IPS-11a (cell line): ENCODE results near the gene PCGF1.
A peak's percentile ranks its signal among the peaks of the same experiment; 100 is the strongest.

Source experiments
- H3K4me3 ChIP-seq: one replicate; pipeline ENCODE4 v1.5.1; 2013; ENCODE audit warnings: low read depth, low read length, control low read depth

PCGF1 gene

DNA sequence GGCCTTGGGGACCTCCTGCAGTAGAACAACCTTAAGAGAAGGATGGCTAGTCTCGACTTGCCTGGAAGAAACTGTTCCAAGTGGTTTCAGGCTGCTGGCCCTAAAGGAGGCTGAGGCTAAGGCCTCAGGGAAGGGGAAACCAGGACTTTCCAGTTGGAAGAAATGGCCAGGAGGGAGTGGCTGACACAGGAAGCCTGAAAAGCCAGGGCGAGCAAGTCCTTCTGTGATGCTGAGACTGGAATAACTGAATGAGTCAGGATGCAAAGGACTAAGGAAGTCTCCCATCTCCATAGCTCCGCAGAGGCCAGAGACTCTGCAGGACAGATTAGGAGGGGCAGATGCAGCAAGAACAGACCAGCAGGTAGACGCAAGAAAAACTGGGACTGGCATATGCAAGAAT, 29.6 kb upstream of the PCGF1 start:
- H3K4me3 ChIP-seq, result no peak overlapping the region

DNA sequence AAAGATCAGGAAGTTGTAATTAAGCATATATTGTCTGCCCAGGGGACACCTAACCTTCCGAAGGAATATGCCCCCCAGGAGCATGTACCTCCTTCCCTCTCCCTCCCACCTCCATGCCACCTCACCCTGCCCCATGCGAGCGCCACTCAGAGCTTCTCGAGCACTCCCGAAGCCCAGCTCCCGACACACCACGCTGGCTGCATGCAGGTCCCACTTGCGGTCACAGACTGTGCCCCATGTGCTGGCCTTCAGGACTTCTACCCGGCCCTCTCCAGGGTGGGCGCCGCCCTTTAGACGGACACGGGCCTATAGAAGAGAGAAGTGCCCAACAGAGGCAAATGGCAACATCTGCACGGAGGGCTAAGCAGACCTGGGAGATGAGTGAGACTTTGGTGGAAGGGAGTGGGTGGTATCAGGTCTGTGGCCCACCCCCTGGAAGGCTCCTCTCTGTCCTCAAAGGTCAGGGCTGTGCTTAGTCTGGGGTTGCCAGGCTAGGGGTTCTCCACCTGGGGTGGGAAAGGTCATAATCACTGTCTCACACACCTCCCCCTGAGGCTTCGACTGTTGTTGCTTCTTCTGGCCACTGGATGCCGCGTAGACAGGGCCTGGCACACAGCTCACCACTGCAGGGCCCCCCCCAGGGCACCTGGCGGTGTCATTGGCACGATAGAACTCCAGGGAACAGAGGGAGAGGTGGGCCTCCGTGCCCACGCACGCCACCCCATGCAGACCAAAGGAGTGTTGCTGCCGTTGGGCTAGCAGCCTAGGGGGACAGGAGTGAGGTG, 28.9 kb upstream of the PCGF1 start:
- no peak overlapping the region for H3K4me3 ChIP-seq

DNA sequence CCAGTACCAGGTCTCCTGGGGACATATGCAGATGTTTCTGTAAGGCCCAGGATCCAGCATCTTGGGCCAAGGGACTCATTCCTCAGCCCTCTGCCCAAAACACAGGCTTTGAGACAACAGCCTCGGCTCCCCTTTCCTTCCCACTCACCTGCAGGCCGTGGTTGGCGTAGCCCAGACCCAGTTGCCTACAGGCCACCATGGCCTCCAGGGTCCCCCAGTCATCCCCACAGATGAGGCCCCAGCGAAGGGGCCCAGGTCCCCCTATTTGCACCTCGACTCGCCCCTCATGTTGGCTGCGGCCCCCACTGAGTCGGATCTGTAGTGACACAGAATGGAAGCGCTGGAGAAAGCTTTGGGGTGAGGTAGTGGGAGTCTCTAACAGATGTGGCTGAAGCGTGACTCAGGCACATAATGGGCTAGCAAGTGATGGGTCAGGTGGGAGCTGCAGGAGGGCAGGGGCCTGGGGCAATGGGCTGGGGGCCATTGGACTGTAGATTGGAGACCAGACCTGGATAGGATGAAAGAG, 28.0 kb upstream of the PCGF1 start:
- H3K4me3 ChIP-seq, result no peak overlapping the region

DNA sequence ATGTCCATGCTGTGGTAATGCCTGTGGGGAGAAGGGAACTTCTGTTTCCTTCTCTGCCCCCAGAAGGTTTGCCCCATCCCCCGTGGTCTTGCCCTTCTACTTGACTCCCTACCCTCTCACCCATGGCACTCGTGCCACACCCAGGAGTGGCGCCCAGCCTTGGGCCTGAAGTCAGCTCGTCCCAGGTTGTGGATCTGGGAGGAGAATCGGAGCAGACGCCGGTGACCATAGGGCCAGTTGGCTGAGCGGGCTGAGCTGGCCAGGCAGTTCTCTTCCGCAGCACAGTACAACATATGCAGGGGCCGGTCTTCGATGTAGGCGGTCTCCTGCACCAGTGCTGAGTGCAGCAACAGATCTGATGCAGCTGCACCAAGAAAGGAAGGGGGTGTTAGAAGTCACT, 26.9 kb upstream of the PCGF1 start:
- H3K4me3 ChIP-seq, result no peak overlapping the region

DNA sequence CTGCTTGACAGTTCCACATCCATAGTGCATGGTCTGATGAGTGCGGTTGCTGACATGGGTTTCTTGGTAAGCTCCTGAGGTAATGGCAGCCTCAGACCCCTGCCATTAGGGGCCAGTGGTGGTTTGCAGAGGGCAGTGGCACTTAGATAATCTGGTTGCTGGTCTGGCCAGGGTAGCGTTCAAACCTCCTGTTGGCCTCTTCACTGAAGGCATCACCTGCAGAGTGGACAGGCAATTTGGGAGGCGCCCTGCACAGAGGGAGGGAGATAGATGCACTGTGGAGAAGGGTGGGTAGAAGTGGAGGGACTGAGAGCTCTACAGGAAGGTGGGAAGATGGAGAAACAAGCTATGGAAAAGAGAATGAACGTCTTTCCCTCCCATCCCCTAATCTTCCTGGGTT, 26.0 kb upstream of the PCGF1 start:
- no peak overlapping the region for H3K4me3 ChIP-seq

DNA sequence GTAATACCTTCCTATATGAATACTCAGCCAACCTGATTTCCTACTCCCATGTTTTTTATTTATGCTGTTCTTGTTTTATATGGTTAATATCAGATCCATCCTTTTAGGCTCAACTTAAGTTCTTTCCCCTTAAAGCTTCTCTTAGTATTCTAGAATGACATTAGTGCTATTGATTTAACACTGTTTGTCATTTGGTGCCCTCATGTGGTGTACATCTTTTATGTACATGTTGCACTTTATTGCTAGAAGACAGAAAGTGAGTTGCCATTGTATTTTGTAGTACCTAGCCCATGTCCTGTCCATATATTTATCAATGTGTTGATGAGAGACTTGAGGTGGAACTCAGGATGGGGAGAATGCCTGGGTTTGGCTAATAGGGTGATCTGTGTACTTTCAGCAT, 24.7 kb upstream of the PCGF1 start:
- H3K4me3 ChIP-seq, result no peak overlapping the region

DNA sequence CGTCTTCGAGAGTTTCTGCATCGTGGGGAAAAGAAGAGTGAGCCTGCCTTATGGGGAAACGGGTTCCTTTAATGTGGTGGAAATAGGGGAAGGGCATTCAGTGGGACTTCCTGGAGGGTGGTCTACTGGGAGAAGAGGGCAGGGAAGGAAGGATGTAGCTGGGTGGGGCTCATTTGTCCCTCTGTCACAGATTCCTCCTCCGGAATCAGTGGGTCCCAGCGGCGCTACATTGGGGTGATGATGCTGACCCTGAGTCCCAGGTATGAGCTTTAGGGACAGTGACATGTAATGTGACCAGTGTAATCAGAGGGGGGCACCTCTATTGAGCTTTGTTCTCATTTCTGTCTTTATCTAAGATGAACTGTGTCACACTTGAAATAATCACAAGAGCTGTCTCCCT, 24.2 kb upstream of the PCGF1 start:
- H3K4me3 ChIP-seq, result no peak overlapping the region

DNA sequence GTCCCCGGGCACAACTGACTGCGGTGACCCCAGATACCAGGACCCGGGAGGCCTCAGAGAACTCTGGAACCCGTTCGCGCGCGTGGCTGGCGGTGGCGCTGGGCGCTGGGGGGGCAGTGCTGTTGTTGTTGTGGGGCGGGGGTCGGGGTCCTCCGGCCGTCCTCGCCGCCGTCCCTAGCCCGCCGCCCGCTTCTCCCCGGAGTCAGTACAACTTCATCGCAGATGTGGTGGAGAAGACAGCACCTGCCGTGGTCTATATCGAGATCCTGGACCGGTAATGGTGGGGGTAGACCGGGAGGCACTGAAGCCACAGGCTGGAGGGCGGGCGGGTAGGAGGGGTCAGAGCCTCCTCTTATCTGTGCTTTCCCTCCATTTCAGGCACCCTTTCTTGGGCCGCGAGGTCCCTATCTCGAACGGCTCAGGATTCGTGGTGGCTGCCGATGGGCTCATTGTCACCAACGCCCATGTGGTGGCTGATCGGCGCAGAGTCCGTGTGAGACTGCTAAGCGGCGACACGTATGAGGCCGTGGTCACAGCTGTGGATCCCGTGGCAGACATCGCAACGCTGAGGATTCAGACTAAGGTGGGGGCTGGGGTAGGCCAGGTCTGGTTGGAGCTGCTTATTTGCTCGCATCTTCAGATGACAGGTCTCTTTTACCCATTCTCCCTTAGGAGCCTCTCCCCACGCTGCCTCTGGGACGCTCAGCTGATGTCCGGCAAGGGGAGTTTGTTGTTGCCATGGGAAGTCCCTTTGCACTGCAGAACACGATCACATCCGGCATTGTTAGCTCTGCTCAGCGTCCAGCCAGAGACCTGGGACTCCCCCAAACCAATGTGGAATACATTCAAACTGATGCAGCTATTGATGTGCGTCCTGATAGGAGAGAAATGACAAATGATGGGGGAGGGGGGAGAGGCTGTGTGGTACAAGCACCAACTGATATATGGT, 23.0 kb upstream of the PCGF1 start:
- H3K4me3 ChIP-seq, result peak overlapping the region; percentile 98

DNA sequence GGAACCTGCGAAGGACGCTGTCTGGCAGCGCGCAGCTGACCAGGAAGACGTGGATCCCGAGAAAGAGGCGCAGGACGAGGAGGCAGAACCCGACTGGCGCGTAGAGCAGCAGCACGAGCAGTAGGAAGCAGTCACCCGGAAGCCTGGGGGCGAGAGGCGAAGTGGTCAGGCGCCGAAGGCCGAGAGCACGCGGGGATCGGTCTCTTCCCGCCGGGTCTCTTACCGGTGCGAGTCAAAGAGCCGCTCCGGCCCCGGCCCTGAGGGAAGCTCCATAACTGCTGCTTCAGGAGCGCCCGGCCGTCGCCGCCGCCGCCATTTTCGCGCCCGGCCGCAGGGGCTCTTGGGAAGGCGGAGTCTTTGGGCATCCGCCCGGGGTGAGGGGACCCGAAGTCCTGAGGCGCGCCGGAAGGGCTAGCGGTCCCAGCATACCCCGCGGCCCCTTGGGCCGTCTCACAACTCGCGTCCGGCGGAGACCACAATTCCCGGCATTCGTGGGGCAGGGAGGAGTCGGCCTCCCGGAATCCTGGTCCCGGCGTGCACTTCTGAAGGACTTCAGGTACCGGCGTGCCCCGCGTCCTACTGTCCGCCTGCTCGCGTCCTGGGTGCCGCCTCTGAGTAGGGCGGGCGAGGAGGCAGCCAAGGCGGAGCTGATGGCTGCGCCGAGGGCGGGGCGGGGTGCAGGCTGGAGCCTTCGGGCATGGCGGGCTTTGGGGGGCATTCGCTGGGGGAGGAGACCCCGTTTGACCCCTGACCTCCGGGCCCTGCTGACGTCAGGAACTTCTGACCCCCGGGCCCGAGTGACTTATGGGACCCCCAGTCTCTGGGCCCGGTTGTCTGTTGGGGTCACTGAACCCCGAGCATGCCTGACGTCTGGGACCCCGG, 22.1 kb upstream of the PCGF1 start, which contains the start of the genes AUP1 and HTRA2:
TSS of gene AUP1 (minus strand) at position 350 of the 882 bp plus-strand sequence. CDS start at position 273, 77 bp downstream.
TSS of gene HTRA2 (plus strand) at position 577 of the 882 bp plus-strand sequence. CDS start at position 651, 74 bp downstream.
- H3K4me3 ChIP-seq, result peak within 1 kb of the TSS; percentile 98

DNA sequence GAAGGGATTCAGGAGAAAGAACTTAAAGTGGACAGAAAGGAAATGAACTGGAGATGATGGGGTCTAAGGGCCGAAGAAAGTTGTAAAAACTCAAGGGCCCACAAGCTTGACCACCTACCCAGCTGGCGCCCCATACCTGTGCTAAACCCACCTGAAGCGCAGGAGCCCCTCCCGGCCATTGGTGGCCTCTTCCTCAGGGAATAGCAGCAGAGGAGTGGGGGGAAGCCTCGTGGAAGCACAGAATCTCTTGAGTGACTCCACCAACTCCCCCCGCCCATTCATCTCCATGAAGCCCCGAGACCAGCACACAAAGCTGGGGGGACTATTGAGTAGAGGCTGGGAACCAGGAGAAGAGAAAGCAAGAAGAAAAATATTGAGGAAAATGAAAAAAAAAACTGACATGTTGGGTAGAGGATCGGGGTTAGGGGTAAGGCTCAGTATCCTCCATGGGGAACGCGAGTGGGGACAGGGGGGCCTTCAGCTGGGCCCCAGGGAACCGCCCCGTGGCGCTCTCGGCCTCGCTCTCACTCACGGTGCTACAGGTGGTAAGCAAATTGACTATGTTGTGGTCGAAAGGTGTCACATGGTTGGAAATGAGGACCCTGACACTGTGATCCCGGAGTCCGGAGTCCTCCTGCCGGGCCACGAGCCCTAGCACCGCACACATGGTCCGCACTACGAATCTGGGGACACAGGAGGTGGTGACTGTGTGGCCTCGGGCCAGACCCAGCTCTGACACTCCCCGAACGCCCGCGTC, 21.3 kb upstream of the PCGF1 start:
- H3K4me3 ChIP-seq, result peak overlapping the region; percentile 98

DNA sequence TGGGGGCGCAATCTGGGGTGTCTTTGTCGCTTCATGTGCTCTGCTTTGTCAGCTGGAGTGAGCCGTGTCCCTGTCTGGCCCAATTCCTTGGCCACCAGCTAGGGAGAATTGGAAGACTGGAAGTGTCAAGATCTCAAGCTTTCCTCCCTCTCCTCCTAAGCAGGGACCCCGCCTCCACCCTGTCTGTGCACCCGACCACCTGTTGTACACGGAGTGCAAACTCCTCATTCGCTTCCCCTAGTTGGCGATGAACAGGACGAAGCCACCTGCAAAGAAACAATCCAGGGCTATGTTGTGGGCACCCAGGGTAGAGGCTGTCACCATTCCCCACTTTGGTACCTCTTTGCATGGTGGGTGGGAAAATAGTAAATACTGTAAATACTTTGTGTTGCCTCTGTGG, 20.2 kb upstream of the PCGF1 start:
- H3K4me3 ChIP-seq, result no peak overlapping the region

DNA sequence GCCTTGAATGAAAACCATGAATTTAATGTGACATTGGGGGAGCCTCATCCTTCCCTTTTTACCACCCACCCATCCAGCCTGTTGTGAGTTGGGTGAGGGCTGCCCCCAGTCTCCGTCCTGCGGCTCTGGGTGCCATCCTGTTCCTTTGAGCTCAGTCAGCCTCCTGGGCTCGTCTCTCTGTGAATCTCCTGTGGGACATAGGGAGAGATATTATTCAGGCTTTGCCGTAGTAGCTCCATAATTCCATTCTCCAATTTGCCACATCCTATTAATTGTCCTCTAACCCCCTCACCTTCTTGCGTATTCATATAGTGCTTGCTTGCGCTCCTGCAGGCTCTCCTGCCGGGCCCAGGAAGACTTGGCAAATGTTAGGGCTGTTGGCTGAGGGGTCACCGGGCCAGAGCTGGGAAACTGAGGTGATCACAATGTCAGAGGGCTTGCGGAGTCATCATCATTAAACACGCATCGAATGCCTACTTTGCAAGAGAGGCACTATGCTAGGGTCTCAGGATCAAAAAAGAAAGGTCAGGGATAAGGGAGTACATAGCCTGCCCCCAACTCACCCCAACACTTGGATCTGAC, 19.2 kb upstream of the PCGF1 start:
- no peak overlapping the region for H3K4me3 ChIP-seq

DNA sequence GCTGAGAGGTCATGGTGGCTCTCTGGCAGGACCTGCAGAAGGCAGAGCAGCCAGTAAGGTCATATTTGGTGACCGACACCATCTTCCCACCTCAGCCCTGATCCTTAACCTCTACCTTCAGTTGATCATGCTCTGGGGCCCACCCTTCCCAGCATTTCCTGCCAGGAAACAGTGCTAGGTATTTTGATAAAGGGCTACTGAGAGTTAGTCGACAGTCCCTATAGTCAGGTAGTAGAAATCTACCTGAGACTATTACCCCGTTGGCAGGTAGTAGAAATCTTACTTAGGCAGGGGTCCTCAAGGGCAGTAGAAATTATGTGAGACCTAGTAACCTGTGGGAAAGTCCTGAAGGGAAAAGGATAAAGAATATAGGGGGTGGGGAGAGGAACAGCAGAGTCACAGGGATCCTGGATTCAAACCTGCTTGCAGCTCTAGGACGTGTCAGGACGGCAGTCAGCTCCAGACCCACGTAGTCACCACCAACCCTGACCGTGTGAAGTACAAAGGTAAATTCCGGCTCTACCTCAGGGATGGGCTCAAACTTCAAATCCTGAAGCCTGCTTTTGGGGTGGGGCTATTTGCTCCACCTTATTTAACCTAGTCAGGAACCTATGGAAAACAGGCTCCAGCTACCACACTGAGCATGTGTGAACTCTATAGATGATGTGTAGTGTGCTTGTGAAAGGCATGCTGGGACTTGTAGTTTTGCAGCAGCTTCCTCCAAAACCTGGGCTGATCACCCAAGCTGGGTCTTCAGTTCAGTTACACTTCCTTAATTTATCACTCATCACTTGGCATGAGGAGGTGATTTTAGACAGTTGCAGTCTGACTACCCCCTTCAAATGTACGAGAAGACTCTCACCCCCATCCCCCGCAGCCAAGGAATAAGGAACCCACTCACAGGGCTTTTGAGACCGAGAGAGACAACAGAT, 18.5 kb upstream of the PCGF1 start, which contains the start of gene DQX1:
TSS of gene DQX1 (minus strand) at position 515 of the 932 bp plus-strand sequence. CDS start at position 13, 502 bp downstream.
- no peak within 1 kb of the TSS for H3K4me3 ChIP-seq

DNA sequence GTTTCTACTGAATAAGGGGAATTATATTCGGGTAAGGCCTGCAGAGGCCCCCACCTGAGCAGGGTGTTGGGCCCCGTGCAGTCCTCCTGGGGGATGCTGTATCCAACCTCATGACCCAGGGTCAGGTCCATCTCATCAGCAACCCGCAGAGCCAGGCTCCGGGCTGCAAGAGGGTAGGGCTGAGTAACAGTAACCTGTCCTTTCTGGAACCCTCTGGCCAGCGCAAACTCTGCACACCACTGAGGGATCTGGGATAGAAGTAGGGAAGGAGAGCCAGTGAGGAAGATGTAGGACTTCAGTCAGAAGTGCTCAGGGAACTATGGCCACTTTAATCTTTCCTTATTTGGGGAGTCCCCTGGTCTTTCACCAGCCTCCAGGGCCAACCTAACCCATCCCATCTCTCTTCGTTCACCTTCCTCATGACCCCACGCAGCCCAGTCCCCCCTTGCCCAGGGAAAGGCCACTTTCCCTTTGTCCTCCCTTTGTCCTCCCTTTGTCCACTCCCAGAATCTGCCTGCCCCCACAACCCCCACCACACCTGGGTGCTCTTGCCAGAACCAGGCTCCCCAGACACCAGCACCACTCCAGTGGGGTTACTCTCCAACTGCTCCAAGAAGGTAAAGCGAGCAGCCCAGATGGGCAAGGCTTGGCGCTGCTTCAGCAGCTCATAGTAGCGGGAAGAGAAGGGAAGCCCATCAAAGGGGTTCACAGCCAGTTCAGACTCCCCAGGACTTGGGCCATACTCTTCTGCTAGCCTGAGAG, 17.6 kb upstream of the PCGF1 start:
- no peak overlapping the region for H3K4me3 ChIP-seq

DNA sequence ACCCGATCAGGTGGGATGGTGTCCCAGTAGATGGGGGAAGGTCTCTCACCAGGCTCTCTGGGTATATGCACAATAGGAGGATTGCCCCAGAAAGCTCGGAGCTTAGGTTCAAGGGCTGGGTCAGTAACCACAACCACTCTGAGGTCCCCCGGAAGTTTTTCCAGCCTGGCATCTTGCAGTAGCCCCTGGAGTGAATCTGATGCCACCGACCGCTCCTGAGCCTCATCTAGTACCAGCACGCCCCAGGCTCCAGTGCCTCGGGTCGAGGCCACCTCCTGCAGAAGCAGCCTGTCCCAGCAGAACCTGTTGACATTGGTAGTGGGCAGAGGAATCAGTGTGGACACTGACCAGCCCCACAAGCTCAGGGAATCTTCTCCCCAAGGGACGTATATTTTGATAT, 16.5 kb upstream of the PCGF1 start:
- no peak overlapping the region for H3K4me3 ChIP-seq

DNA sequence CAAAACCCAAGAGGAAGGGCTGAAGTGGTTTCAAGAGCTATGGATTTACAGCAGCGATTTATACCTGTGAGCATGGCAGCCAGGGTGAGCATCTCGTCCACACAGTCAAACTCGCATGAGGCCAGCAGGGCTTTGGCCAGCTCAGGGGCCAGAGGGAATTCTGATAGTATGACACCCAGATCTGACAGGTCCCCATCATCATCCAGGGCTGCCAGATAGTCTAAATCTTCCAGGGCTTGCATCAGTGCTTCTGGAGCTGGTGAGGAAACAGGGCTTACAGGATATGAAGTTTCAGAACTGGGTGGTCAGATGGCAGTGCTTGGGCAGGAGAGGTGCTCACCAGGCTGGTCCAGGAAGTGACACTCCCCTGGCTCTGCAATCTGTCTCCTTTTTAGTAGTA, 15.0 kb upstream of the PCGF1 start:
- H3K4me3 ChIP-seq, result no peak overlapping the region

DNA sequence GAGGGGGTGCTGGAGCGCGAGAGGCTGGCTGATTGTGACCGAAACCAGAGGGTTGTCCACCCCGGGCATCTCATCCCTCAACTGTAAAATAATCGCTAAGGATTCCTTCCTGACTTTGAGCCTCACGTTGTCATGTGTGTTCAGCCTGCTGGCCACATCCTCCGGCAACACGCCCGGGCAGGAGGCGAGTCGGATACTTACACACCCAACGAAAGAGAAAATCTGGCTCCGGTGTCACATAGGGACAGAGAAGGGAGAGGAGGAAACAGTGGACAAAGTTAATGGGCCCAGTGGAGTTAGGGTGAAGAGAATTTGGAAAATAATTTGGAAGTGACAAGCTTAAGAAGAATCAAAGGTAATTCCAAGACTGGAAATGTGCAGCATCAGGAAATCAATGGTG, 9.2 kb upstream of the PCGF1 start:
- no peak overlapping the region for H3K4me3 ChIP-seq
